Lower lobe of right lung (tissue), 2 donors: Measurements from ENCODE around the gene ATP2C2. TPM values are rescaled to one million over a fixed set of nuclear protein-coding genes. Genes with fewer than 3 reads are reported as not detected.

ENCODE experiments used
- ATAC-seq, 2 donors: fragments of 200-7000 bp; cut with Tn5 transposase; one replicate each; pipeline ENCODE4 v1.9.1; 2020 to 2022; ENCODE audit warnings: mild to moderate bottlenecking in 2 of 2, moderate library complexity in 2 of 2
- DNase-seq: peaks from one replicate; pipeline ENCODE4 v3.0.0-alpha.2; 2020
- H3K27ac ChIP-seq: fragments of 200-600 bp; one replicate; pipeline ENCODE4 v1.8.0; 2022
- H3K27me3 ChIP-seq: fragments of 200-600 bp; one replicate; pipeline ENCODE4 v1.8.0; 2022; ENCODE audit warnings: low read depth
- H3K36me3 ChIP-seq: fragments of 200-600 bp; one replicate; pipeline ENCODE4 v1.8.0; 2022; ENCODE audit warnings: mild to moderate bottlenecking
- H3K4me1 ChIP-seq: fragments of 200-600 bp; one replicate; pipeline ENCODE4 v1.8.0; 2022
- H3K4me3 ChIP-seq: fragments of 200-600 bp; one replicate; pipeline ENCODE4 v1.8.0; 2022; ENCODE audit warnings: mild to moderate bottlenecking
- H3K9me3 ChIP-seq: fragments of 200-600 bp; one replicate; pipeline ENCODE4 v1.8.0; 2022
- intact Hi-C: fragments of 100-400 bp; cut with DNase I; formaldehyde crosslinking; loops from one replicate; pipeline ENCODE4 v1.11.0; 2022
- total RNA-seq: library from RNA; stranded (reverse); fragmentation: NEBNext Ultra II Directional; extraction: Animal tissue kit (Norgen Biotek cat#: 25700); gene quantifications from one replicate; pipeline ENCODE4 v1.2.1, GENCODE V29; 2021
- TF ChIP-seq, protein P1 (sequence below): fragments of 200-600 bp; IDR thresholded peaks from one replicate; pipeline ENCODE4 v1.8.0; 2022; ENCODE audit warnings: antibody characterized with exemption, mild to moderate bottlenecking
- donor health status: DM: no; HTN: yes; CAD: no; lungs with severe emphysema.

ATP2C2 gene
- total RNA-seq, 1 donor from 2014 or later: 56.2 TPM

DNA sequence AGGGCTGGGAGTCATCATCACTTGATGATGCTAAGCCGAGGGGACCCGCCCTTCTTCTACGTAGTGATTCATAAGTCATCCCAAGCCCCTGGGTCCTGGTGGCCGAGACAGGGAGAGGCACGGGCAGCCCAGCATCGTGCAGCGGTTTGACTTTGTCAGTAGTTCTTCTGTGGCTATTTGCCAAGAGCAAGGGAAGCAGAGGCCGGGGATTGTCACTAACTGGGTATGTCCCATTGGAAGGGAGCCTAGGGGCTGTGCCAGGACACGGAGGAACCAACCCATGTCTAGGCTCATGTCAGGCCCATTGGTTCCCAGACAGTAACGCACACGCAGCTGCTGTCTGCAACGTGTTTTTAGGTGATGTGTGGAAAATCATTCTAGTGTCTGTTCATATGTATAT, 58.5 kb downstream of the ATP2C2 start:
- Histone ChIP-seq H3K27ac (no peak overlapping the region), H3K4me1 (no peaks in the 10 kb centered on the region), H3K36me3 (no peaks in the 10 kb centered on the region), H3K27me3 (no peaks in the 10 kb centered on the region), H3K9me3 (no peaks in the 10 kb centered on the region), H3K4me3 (no peak overlapping the region)
- intact Hi-C loops: no loop called here
- no peak for ATAC-seq
- DNase-seq: no peak
- TF ChIP-seq, protein P1, sequence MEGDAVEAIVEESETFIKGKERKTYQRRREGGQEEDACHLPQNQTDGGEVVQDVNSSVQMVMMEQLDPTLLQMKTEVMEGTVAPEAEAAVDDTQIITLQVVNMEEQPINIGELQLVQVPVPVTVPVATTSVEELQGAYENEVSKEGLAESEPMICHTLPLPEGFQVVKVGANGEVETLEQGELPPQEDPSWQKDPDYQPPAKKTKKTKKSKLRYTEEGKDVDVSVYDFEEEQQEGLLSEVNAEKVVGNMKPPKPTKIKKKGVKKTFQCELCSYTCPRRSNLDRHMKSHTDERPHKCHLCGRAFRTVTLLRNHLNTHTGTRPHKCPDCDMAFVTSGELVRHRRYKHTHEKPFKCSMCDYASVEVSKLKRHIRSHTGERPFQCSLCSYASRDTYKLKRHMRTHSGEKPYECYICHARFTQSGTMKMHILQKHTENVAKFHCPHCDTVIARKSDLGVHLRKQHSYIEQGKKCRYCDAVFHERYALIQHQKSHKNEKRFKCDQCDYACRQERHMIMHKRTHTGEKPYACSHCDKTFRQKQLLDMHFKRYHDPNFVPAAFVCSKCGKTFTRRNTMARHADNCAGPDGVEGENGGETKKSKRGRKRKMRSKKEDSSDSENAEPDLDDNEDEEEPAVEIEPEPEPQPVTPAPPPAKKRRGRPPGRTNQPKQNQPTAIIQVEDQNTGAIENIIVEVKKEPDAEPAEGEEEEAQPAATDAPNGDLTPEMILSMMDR: no peak

DNA sequence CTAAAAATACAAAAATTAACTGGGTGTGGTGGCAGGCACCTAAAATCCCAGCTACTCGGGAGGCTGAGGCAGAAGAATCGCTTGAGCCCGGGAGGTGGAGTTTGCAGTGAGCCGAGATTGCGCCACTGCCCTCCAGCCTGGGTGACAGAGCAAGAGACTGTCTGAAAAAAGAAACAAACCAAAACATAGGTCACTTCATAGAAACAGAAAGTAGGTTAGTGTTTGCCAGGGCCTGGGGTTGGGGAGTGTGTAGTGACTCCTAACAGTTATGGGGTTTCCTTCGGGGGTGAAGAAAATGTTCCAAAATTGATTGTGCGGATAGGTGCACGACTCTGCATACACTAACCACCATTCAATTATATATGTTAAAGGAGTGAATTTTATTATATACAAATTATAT, 59.2 kb downstream of the ATP2C2 start:
- no peak overlapping the region for H3K4me3 ChIP-seq
- no peaks in the 10 kb centered on the region for H3K27me3 ChIP-seq
- ATAC-seq (no peak), DNase-seq (no peak)
- TF ChIP-seq, protein P1: no peak
- H3K4me1 ChIP-seq: no peaks in the 10 kb centered on the region
- intact Hi-C loops: no loop called here
- H3K36me3 ChIP-seq: no peaks in the 10 kb centered on the region
- H3K9me3 ChIP-seq: no peaks in the 10 kb centered on the region
- H3K27ac ChIP-seq: no peak overlapping the region

GRCh38 chr16:84430860-84431259, 62.5 kb downstream of the ATP2C2 start:
- Histone ChIP-seq H3K27me3 (no peaks in the 10 kb centered on the region), H3K36me3 (no peaks in the 10 kb centered on the region), H3K4me3 (no peak overlapping the region), H3K27ac (no peak overlapping the region), H3K4me1 (no peaks in the 10 kb centered on the region), H3K9me3 (no peaks in the 10 kb centered on the region)
- TF ChIP-seq, protein P1: no peak
- ATAC-seq (no peak), DNase-seq (no peak)
- intact Hi-C loops: no loop called here

- H3K27ac ChIP-seq: no peak overlapping the region
- TF ChIP-seq, protein P1: no peak
- no peaks in the 10 kb centered on the region for H3K9me3 ChIP-seq
- no peak overlapping the region for H3K4me3 ChIP-seq
- H3K4me1 ChIP-seq: no peaks in the 10 kb centered on the region
- ATAC-seq (no peak), DNase-seq (no peak)
- no peaks in the 10 kb centered on the region for H3K36me3 ChIP-seq
- intact Hi-C loops: no loop called here
- H3K27me3 ChIP-seq: no peaks in the 10 kb centered on the region
These were observed 66.5 kb downstream of the ATP2C2 start for GRCh38 chr16:84434800-84435199.

- H3K27me3 ChIP-seq: no peaks in the 10 kb centered on the region
- no peak overlapping the region for H3K4me3 ChIP-seq
- ATAC-seq (no peak), DNase-seq (no peak)
- TF ChIP-seq, protein P1: no peak
- no peaks in the 10 kb centered on the region for H3K36me3 ChIP-seq
- no peaks in the 10 kb centered on the region for H3K9me3 ChIP-seq
- H3K4me1 ChIP-seq: no peaks in the 10 kb centered on the region
- intact Hi-C loops: no loop called here
- no peak overlapping the region for H3K27ac ChIP-seq
These were observed 67.9 kb downstream of the ATP2C2 start for GRCh38 chr16:84436196-84436595.
